Measurements from ENCODE around the gene CCL8.
A peak's percentile ranks its signal among the peaks of the same experiment; 100 is the strongest.

Gene CCL8

GRCh38 chr17:34300652-34301370 lies 18.4 kb upstream of the CCL8 start:
- H3K4me3 ChIP-seq (ENCODE audit: extremely low read depth, insufficient read depth, low read length, poor library complexity, severe bottlenecking): no peak overlapping the region
- no peaks in the 10 kb centered on the region for H3K36me3 ChIP-seq (ENCODE audit: control insufficient read depth, insufficient read depth, low read length)
- no peaks in the 10 kb centered on the region for H3K9me3 ChIP-seq (ENCODE audit: control insufficient read depth, low read length)
- WGBS, 2 experiments (ENCODE audit: insufficient coverage in 2 of 2): 92% methylated on average over 2 of the region's 3 CpGs
- H3K27ac ChIP-seq (ENCODE audit: low read depth, low read length, severe bottlenecking): peak overlapping the region; percentile 89
- peaks cover 17% of the 10 kb centered on the region for H3K4me1 ChIP-seq (ENCODE audit: control insufficient read depth, insufficient read depth, low read length, poor library complexity, severe bottlenecking)

GRCh38 chr17:34301986-34302385 lies 17.2 kb upstream of the CCL8 start:
- Histone ChIP-seq H3K9me3 (ENCODE audit: control insufficient read depth, low read length) (no peaks in the 10 kb centered on the region), H3K4me1 (ENCODE audit: control insufficient read depth, insufficient read depth, low read length, poor library complexity, severe bottlenecking) (peaks cover 17% of the 10 kb centered on the region), H3K27ac (ENCODE audit: low read depth, low read length, severe bottlenecking) (no peak overlapping the region), H3K36me3 (ENCODE audit: control insufficient read depth, insufficient read depth, low read length) (no peaks in the 10 kb centered on the region), H3K4me3 (ENCODE audit: extremely low read depth, insufficient read depth, low read length, poor library complexity, severe bottlenecking) (no peak overlapping the region)
- 80 to 100% methylated on average over 1 to 2 of the region's 2 CpGs for WGBS, 2 experiments (ENCODE audit: insufficient coverage in 2 of 2)

GRCh38 chr17:34302636-34303035 lies 16.6 kb upstream of the CCL8 start:
- H3K4me3 ChIP-seq (ENCODE audit: extremely low read depth, insufficient read depth, low read length, poor library complexity, severe bottlenecking): no peak overlapping the region
- WGBS, 2 experiments (ENCODE audit: insufficient coverage in 2 of 2): no CpG with 5 or more reads among the region's 1 CpG
- peaks cover 17% of the 10 kb centered on the region for H3K4me1 ChIP-seq (ENCODE audit: control insufficient read depth, insufficient read depth, low read length, poor library complexity, severe bottlenecking)
- no peak overlapping the region for H3K27ac ChIP-seq (ENCODE audit: low read depth, low read length, severe bottlenecking)
- no peaks in the 10 kb centered on the region for H3K9me3 ChIP-seq (ENCODE audit: control insufficient read depth, low read length)
- H3K36me3 ChIP-seq (ENCODE audit: control insufficient read depth, insufficient read depth, low read length): no peaks in the 10 kb centered on the region

GRCh38 chr17:34303606-34304005 lies 15.6 kb upstream of the CCL8 start:
- 94% methylated on average over 2 of the region's 2 CpGs; no CpG with 5 or more reads in 1 of the 2 experiments for WGBS, 2 experiments (ENCODE audit: insufficient coverage in 2 of 2)
- H3K4me1 ChIP-seq (ENCODE audit: control insufficient read depth, insufficient read depth, low read length, poor library complexity, severe bottlenecking): peaks cover 17% of the 10 kb centered on the region
- no peak overlapping the region for H3K4me3 ChIP-seq (ENCODE audit: extremely low read depth, insufficient read depth, low read length, poor library complexity, severe bottlenecking)

GRCh38 chr17:34305061-34305460 lies 14.2 kb upstream of the CCL8 start:
- Histone ChIP-seq H3K4me3 (ENCODE audit: extremely low read depth, insufficient read depth, low read length, poor library complexity, severe bottlenecking) (no peak overlapping the region), H3K27ac (ENCODE audit: low read depth, low read length, severe bottlenecking) (no peak overlapping the region), H3K9me3 (ENCODE audit: control insufficient read depth, low read length) (no peaks in the 10 kb centered on the region), H3K36me3 (ENCODE audit: control insufficient read depth, insufficient read depth, low read length) (no peaks in the 10 kb centered on the region), H3K4me1 (ENCODE audit: control insufficient read depth, insufficient read depth, low read length, poor library complexity, severe bottlenecking) (peaks cover 9% of the 10 kb centered on the region)
- 90 to 93% methylated on average over 3 of the region's 4 CpGs for whole genome bisulfite sequencing, 2 experiments (ENCODE audit: insufficient coverage in 2 of 2)

More at GRCh38 chr17:34303606-34304005, 15.6 kb upstream of the CCL8 start:
- Histone ChIP-seq H3K36me3 (ENCODE audit: control insufficient read depth, insufficient read depth, low read length) (no peaks in the 10 kb centered on the region), H3K27ac (ENCODE audit: low read depth, low read length, severe bottlenecking) (no peak overlapping the region), H3K9me3 (ENCODE audit: control insufficient read depth, low read length) (no peaks in the 10 kb centered on the region)

- Histone ChIP-seq H3K9me3 (ENCODE audit: control insufficient read depth, low read length) (no peaks in the 10 kb centered on the region), H3K4me3 (ENCODE audit: extremely low read depth, insufficient read depth, low read length, poor library complexity, severe bottlenecking) (no peak overlapping the region), H3K36me3 (ENCODE audit: control insufficient read depth, insufficient read depth, low read length) (no peaks in the 10 kb centered on the region), H3K27ac (ENCODE audit: low read depth, low read length, severe bottlenecking) (no peak overlapping the region), H3K4me1 (ENCODE audit: control insufficient read depth, insufficient read depth, low read length, poor library complexity, severe bottlenecking) (peaks cover 6% of the 10 kb centered on the region)
Observed at GRCh38 chr17:34305606-34306005, 13.6 kb upstream of the CCL8 start.

DNA sequence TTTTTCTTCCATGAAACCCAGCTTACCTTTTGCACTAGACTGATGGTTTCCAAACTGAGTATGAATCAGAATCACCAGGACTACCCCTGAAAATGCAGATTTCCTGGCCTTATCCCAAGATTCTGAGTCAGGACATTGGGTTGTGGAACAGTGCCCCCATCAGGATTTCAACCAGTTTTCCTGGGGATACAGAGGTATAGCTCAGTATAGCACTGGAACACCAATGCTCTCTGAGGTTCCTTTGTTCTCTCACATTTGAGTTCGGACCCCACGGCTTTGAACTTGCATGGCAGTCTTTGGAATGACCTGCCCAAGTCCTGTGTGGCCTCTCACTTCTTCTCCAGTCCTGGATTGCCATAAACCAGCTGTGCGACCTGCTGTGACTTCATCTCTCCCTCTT lies 12.8 kb upstream of the CCL8 start:
- H3K4me1 ChIP-seq (ENCODE audit: control insufficient read depth, insufficient read depth, low read length, poor library complexity, severe bottlenecking): peaks cover 4% of the 10 kb centered on the region
- 35 to 41% methylated on average over 2 of the region's 3 CpGs for WGBS, 2 experiments (ENCODE audit: insufficient coverage in 2 of 2)
- no peak overlapping the region for H3K27ac ChIP-seq (ENCODE audit: low read depth, low read length, severe bottlenecking)
- H3K36me3 ChIP-seq (ENCODE audit: control insufficient read depth, insufficient read depth, low read length): no peaks in the 10 kb centered on the region
- H3K9me3 ChIP-seq (ENCODE audit: control insufficient read depth, low read length): no peaks in the 10 kb centered on the region
- no peak overlapping the region for H3K4me3 ChIP-seq (ENCODE audit: extremely low read depth, insufficient read depth, low read length, poor library complexity, severe bottlenecking)

DNA sequence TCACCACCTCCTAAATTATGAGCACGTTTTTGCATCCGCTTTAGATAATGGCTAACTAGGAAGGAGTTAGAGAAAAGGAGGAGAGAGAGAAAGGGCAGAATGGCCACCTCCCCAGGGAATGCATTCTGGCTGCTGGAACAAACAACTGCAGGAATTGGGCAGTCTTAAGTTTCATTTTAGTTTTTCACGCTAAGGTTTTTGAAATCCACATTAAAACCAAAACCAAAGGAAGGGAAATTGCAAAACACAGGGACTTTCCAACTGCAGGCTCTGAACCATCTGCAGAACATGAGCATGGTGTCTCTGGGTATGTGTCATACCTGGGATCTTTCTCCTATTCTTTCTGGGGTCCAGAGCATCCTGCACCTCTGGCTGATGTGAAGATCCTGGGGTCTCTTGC lies 12.1 kb upstream of the CCL8 start:
- no peaks in the 10 kb centered on the region for H3K4me1 ChIP-seq (ENCODE audit: control insufficient read depth, insufficient read depth, low read length, poor library complexity, severe bottlenecking)
- no peak overlapping the region for H3K4me3 ChIP-seq (ENCODE audit: extremely low read depth, insufficient read depth, low read length, poor library complexity, severe bottlenecking)
- no peaks in the 10 kb centered on the region for H3K36me3 ChIP-seq (ENCODE audit: control insufficient read depth, insufficient read depth, low read length)
- H3K27ac ChIP-seq (ENCODE audit: low read depth, low read length, severe bottlenecking): no peak overlapping the region
- H3K9me3 ChIP-seq (ENCODE audit: control insufficient read depth, low read length): no peaks in the 10 kb centered on the region
- WGBS, 2 experiments (ENCODE audit: insufficient coverage in 2 of 2): 40% methylated on average over 1 of the region's 3 CpGs; no CpG with 5 or more reads in 1 of the 2 experiments

GRCh38 chr17:34308371-34308770 lies 10.9 kb upstream of the CCL8 start:
- H3K4me1 ChIP-seq (ENCODE audit: control insufficient read depth, insufficient read depth, low read length, poor library complexity, severe bottlenecking): no peaks in the 10 kb centered on the region
- H3K9me3 ChIP-seq (ENCODE audit: control insufficient read depth, low read length): no peaks in the 10 kb centered on the region
- H3K4me3 ChIP-seq (ENCODE audit: extremely low read depth, insufficient read depth, low read length, poor library complexity, severe bottlenecking): no peak overlapping the region
- no peak overlapping the region for H3K27ac ChIP-seq (ENCODE audit: low read depth, low read length, severe bottlenecking)
- H3K36me3 ChIP-seq (ENCODE audit: control insufficient read depth, insufficient read depth, low read length): no peaks in the 10 kb centered on the region

GRCh38 chr17:34311291-34311690 lies 7.9 kb upstream of the CCL8 start:
- Histone ChIP-seq H3K27ac (ENCODE audit: low read depth, low read length, severe bottlenecking) (no peak overlapping the region), H3K36me3 (ENCODE audit: control insufficient read depth, insufficient read depth, low read length) (no peaks in the 10 kb centered on the region), H3K4me1 (ENCODE audit: control insufficient read depth, insufficient read depth, low read length, poor library complexity, severe bottlenecking) (no peaks in the 10 kb centered on the region), H3K9me3 (ENCODE audit: control insufficient read depth, low read length) (no peaks in the 10 kb centered on the region), H3K4me3 (ENCODE audit: extremely low read depth, insufficient read depth, low read length, poor library complexity, severe bottlenecking) (no peak overlapping the region)
- WGBS, 2 experiments (ENCODE audit: insufficient coverage in 2 of 2): 75 to 83% methylated on average over 2 to 3 of the region's 7 CpGs

DNA sequence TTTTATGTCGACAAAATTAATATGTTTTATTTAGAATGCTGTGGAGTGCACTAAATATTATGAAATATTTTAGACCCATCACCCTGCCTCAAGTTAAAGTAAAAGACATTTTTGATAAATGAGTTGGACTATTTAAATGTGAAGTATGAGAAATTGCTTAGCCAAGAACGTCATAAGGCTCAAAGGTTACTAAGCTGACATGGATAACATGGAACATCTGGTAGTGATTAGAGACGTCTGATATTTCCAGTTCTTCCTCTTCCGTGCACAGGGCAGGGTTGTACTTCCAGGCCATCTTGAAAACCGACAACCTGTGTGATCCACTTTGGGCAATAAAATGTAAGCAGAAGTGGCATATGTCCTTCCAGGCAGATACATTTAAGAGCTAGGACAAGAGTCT lies 7.2 kb upstream of the CCL8 start:
- Histone ChIP-seq H3K4me3 (ENCODE audit: extremely low read depth, insufficient read depth, low read length, poor library complexity, severe bottlenecking) (no peak overlapping the region), H3K4me1 (ENCODE audit: control insufficient read depth, insufficient read depth, low read length, poor library complexity, severe bottlenecking) (no peaks in the 10 kb centered on the region), H3K27ac (ENCODE audit: low read depth, low read length, severe bottlenecking) (no peak overlapping the region), H3K36me3 (ENCODE audit: control insufficient read depth, insufficient read depth, low read length) (no peaks in the 10 kb centered on the region), H3K9me3 (ENCODE audit: control insufficient read depth, low read length) (no peaks in the 10 kb centered on the region)
- 57 to 59% methylated on average over 4 of the region's 5 CpGs for WGBS, 2 experiments (ENCODE audit: insufficient coverage in 2 of 2)
